HepG2 (cell line): ENCODE data around the gene PRKAB1. TPM values are rescaled to one million over a fixed set of nuclear protein-coding genes. Genes with fewer than 3 reads are reported as not detected.
A peak's percentile ranks its signal among the peaks of the same experiment; 100 is the strongest.

Source experiments
- ATAC-seq: fragments of 200-7000 bp; cut with Tn5 transposase; 3 replicates; pipeline ENCODE4 v1.9.1; 2020; ENCODE audit warnings: mild to moderate bottlenecking, moderate library complexity
- BruUV-seq: library from RNA; stranded (reverse); fragments of 400-500 nt; replicated peaks from 2 replicates; lab custom pipeline; 2021; lab: Mats Ljungman, UMichigan
- CTCF ChIA-PET: fragments of 300-600 bp; formaldehyde crosslinking; extraction: SDS; loops from one replicate; lab custom pipeline; 2021; ENCODE audit warnings: low total read pairs, inconsistent platforms, low intra/inter-chr PET ratio; lab: Yijun Ruan, JAX
- POLR2A ChIA-PET: fragments of 350-600 bp; sonication (Branson Sonifier 250); formaldehyde crosslinking; loops from one replicate; lab custom pipeline; 2020; ENCODE audit warnings: antibody characterized with exemption, inconsistent platforms; lab: Yijun Ruan, JAX
- DNase-seq: peaks from one replicate; pipeline ENCODE4 v3.0.0-alpha.2; 2015; ENCODE audit warnings: low spot score
- FAIRE-seq: peaks from 3 replicates; lab custom pipeline; 2011; peaks lifted over from hg19 to GRCh38; lab: Jason Lieb, UNC
- H2AFZ ChIP-seq: one replicate; pipeline ENCODE4 v1.6.1; 2011; ENCODE audit warnings: low read length, inconsistent platforms
- H3K27ac ChIP-seq: fragments of 300-600 bp; 3 replicates; pipeline ENCODE4 v1.8.0; 2011; ENCODE audit warnings: mixed run types, mild to moderate bottlenecking, mixed read lengths, low read length, inconsistent platforms; ENCODE audit not compliant: insufficient read depth; ENCODE audit errors: extremely low read length
- H3K27me3 ChIP-seq, 2 experiments: fragments of 200-600 bp in 1 of 2; 2 replicates in 1 of 2; 3 replicates in 1 of 2; pipeline versions ENCODE4 v1.6.0 to v1.8.0; 2011; ENCODE audit warnings: low read length in 2 of 2, mild to moderate bottlenecking in 2 of 2, moderate library complexity in 2 of 2, inconsistent platforms in 1 of 2; ENCODE audit not compliant: insufficient read depth in 2 of 2, control insufficient read depth in 1 of 2
- H3K36me3 ChIP-seq, 2 experiments: fragments of 200-600 bp in 1 of 2; replicated peaks in 1 of 2; 2 replicates in 1 of 2; 3 replicates in 1 of 2; pipeline versions ENCODE4 v1.5.1 to v1.8.0; 2011; ENCODE audit warnings: low read length in 2 of 2, inconsistent platforms in 1 of 2; ENCODE audit not compliant: insufficient read depth in 2 of 2, control insufficient read depth in 1 of 2
- H3K4me1 ChIP-seq: 2 replicates; pipeline ENCODE4 v1.5.1; 2012; ENCODE audit warnings: low read length, inconsistent platforms; ENCODE audit not compliant: insufficient read depth
- H3K4me2 ChIP-seq: 2 replicates; pipeline ENCODE4 v1.6.0; 2011; ENCODE audit warnings: low read depth, low read length, inconsistent platforms
- H3K4me3 ChIP-seq, 3 experiments: fragments of 200-600 bp in 1 of 3; sonication (generic), shearing (Covaris generic) in 1 of 3; replicated peaks in 1 of 3; 2 replicates each; pipeline ENCODE4 v1.5.1; 2011 to 2016; ENCODE audit warnings: low read length in 3 of 3, inconsistent platforms in 2 of 3, low read depth in 2 of 3, mild to moderate bottlenecking in 2 of 3, control low read depth in 1 of 3, mixed read lengths in 1 of 3; ENCODE audit not compliant: insufficient read depth in 1 of 3
- H3K79me2 ChIP-seq: one replicate; pipeline ENCODE4 v1.6.1; 2011; ENCODE audit warnings: low read length, inconsistent platforms; ENCODE audit not compliant: insufficient read depth
- H3K9ac ChIP-seq: 2 replicates; pipeline ENCODE4 v1.6.0; 2011; ENCODE audit warnings: mild to moderate bottlenecking, low read depth, low read length, inconsistent platforms; ENCODE audit not compliant: insufficient read depth
- H3K9me3 ChIP-seq: 2 replicates; pipeline ENCODE4 v1.5.1; 2012; ENCODE audit warnings: mild to moderate bottlenecking, low read length
- H4K20me1 ChIP-seq: 2 replicates; pipeline ENCODE4 v1.6.0; 2011; ENCODE audit warnings: inconsistent platforms, mild to moderate bottlenecking, low read length, moderate library complexity; ENCODE audit not compliant: insufficient read depth
- CHD4 ChIP-seq: fragments of 200-600 bp; sonication (generic); IDR thresholded peaks from 2 replicates; pipeline ENCODE4 v1.7.0; 2017; ENCODE audit warnings: mild to moderate bottlenecking, low read length, borderline replicate concordance
- CREM ChIP-seq, 2 experiments: sonication (generic) in 1 of 2; formaldehyde crosslinking in 1 of 2; IDR thresholded peaks; 2 replicates each; pipeline versions ENCODE4 v1.4.0 to v1.6.1; 2016 to 2020; ENCODE audit warnings: antibody characterized with exemption in 1 of 2, mild to moderate bottlenecking in 1 of 2, missing genetic modification reagents in 1 of 2
- EP300 ChIP-seq, 3 experiments: sonication (generic) in 1 of 3; formaldehyde crosslinking in 1 of 3; IDR thresholded peaks; 2 replicates each; pipeline versions ENCODE4 v1.5.1 to v1.6.1; 2011 to 2020; ENCODE audit warnings: low read depth in 2 of 3, low read length in 2 of 3, borderline replicate concordance in 1 of 3, improper control_type of control experiment in 1 of 3, mild to moderate bottlenecking in 1 of 3, missing genetic modification reagents in 1 of 3, moderate library complexity in 1 of 3
- HHEX ChIP-seq: IDR thresholded peaks from 2 replicates; pipeline ENCODE4 v1.6.1; 2016; ENCODE audit warnings: control low read depth
- HOXA5 ChIP-seq: sonication (generic); formaldehyde crosslinking; IDR thresholded peaks from 2 replicates; pipeline ENCODE4 v1.4.0; 2020; ENCODE audit warnings: missing genetic modification reagents
- NR1H2 ChIP-seq: sonication (generic); formaldehyde crosslinking; IDR thresholded peaks from 2 replicates; pipeline ENCODE4 v1.8.1; 2022; ENCODE audit warnings: low read depth, missing genetic modification reagents, borderline replicate concordance
- POLR2AphosphoS5 ChIP-seq: IDR thresholded peaks from 2 replicates; pipeline ENCODE4 v1.6.1; 2012; ENCODE audit warnings: low read depth, low read length
- RBM22 ChIP-seq: fragments of 200-400 bp; formaldehyde crosslinking; optimal IDR thresholded peaks from 2 replicates; pipeline ENCODE3; 2017; ENCODE audit warnings: mild to moderate bottlenecking, low read length, moderate library complexity
- SAFB2 ChIP-seq: sonication (generic); formaldehyde crosslinking; IDR thresholded peaks from 2 replicates; pipeline ENCODE4 v1.5.1; 2020; ENCODE audit warnings: missing genetic modification reagents, low read depth, mild to moderate bottlenecking, borderline replicate concordance
- STAG1 ChIP-seq: sonication (generic); formaldehyde crosslinking; IDR thresholded peaks from 2 replicates; pipeline ENCODE4 v1.4.0; 2020; ENCODE audit warnings: missing genetic modification reagents
- ZBTB38 ChIP-seq: sonication (generic); formaldehyde crosslinking; IDR thresholded peaks from 2 replicates; pipeline ENCODE4 v1.5.1; 2020; ENCODE audit warnings: mild to moderate bottlenecking, missing genetic modification reagents
- ZNF17 ChIP-seq: sonication (generic); formaldehyde crosslinking; IDR thresholded peaks from 2 replicates; pipeline ENCODE4 v1.5.0; 2020; ENCODE audit warnings: mild to moderate bottlenecking, missing genetic modification reagents
- ZSCAN20 ChIP-seq: sonication (generic); formaldehyde crosslinking; IDR thresholded peaks from 2 replicates; pipeline ENCODE4 v1.4.0; 2020; ENCODE audit warnings: missing genetic modification reagents, mild to moderate bottlenecking, borderline replicate concordance
- WGBS: methylation state at CpG from one replicate; pipeline ENCODE4 v1.1.6; 2017; ENCODE audit warnings: low lambda C conversion rate; 5-methylcytosine and 5-hydroxymethylcytosine counted together
- in situ Hi-C: cut with HindIII; loops from 2 replicates; pipeline ENCODE4 v1.10.0; 2017; ENCODE audit warnings: low pct_unique_long_range_greater_than_20kb; ENCODE audit not compliant: extremely low pct_ligation_motif_present
- intact Hi-C: fragments of 100-400 bp; cut with micrococcal nuclease; formaldehyde crosslinking; loops from one replicate; pipeline ENCODE4 v1.10.0; 2022; ENCODE audit not compliant: unreplicated experiment
- polyA plus RNA-seq, 8 experiments: library from polyadenylated mRNA; depleted of rRNA in 3 of 8; stranded (reverse) in 7 of 8; unstranded in 1 of 8; fragments of >200 nt; fragmentation: Illumina TruSeq in 4 of 8; extraction: Trizol in 4 of 8; gene quantifications; 2 replicates each; pipeline versions ENCODE4 v1.2.1 to v1.2.3, GENCODE V29; 2011 to 2016; ENCODE audit warnings: low read depth in 4 of 8, missing spikeins in 1 of 8, mixed read lengths in 1 of 8; ENCODE audit not compliant: insufficient read depth in 1 of 8
- total RNA-seq, 5 experiments: library from RNA; depleted of rRNA; stranded (reverse); fragments of >200 nt; fragmentation: Illumina TruSeq; extraction: Trizol; gene quantifications; 2 replicates each; pipeline ENCODE4 v1.2.3, GENCODE V29; 2016; ENCODE audit warnings: low read depth in 1 of 5
- TF ChIP-seq, protein P1 (sequence below): sonication (generic); formaldehyde crosslinking; conservative IDR thresholded peaks from 2 replicates; pipeline ENCODE4 v1.8.0; 2022; ENCODE audit warnings: missing genetic modification reagents

Gene PRKAB1
- total and polyA plus RNA-seq, 2 of the 13 experiments (the other 11 are each of a cell fraction or from before 2014, with no cell fraction given): 28.4 to 35.5 TPM

DNA sequence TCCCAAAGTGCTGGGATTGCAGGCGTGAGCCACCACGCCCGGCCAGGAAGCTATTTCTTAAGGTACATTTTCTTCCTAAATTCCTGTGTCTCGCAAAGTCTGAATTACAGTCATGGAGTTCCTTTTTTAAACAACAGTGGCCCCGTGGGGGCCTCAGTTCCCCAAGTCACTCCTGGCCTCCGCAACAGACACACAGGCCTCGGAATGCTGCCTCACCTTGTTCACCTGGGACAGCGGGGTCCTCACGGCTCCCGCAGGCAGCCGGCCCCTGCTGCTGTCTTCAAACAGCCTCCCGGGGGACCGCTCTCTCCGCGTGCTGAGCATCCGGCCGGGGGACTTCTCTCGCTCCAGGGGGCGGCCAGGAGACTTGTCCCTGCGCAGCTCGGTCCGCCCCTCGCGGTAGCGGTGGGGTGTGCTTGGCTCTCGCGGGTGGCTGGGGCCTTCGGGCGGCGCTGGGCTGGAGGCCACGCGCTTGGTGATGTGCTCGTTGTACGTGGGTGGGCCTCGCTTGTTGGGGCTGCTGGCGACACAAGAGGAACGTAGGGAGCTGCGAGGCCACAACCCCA, 22.1 kb downstream of the PRKAB1 start:
- BruUV-seq: no TSS peak

DNA sequence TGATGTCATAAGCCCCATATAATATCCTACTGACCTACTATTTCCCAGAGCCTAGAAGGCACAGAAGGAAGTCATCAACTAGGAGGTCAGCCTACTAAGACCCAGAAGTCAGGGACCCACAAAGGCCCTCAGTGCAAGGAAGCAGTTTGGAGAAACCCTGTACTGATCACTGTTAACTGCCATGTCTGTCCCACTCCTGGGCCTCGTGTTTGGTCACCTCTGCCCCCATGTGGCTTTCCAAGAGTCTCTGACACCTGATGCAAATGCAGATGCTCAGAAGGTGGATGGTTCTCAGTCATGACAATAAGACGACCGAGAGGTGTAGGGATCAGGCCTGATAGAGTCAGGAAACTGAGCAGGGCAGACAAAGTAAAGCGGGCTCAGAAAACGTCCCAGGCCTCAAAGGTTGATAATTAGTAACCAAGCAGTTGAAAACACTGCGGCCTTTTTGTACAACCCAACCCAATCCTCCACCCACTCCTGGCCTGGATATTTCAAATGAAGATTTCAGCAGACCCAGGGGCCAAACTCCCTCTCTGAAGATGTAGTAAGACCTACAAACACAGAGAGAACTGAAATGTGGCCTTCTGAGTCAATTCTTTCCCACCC, 23.4 kb downstream of the PRKAB1 start:
- no peaks in the 10 kb centered on the region for H3K79me2 ChIP-seq
- peak overlapping the region; percentile 48 for H2AFZ ChIP-seq
- peak overlapping the region; percentile 29; the same call in 1 of the 2 replicates for H3K9ac ChIP-seq
- H3K9me3 ChIP-seq: no peaks in the 10 kb centered on the region
- CTCF ChIA-PET: no interaction called here
- in situ Hi-C loops (no loop called here), intact Hi-C loops (loop anchor here (10.0 kb wide), 1 partner anchor 93 kb away; no protein-coding TSS in a partner anchor)
- no peaks in the 10 kb centered on the region for H3K27me3 ChIP-seq
- H4K20me1 ChIP-seq: no peaks in the 10 kb centered on the region
- peak overlapping the region; percentile 45 for H3K4me2 ChIP-seq
- ATAC-seq (peak; percentile 90), FAIRE-seq (peak; percentile 87), DNase-seq (peak; percentile 72)
- H3K27ac ChIP-seq: peak overlapping the region; percentile 72
- H3K4me3 ChIP-seq: no peak overlapping the region; a peak in 1 of 6 replicates
- H3K36me3 ChIP-seq: peaks cover 3 to 17% of the 10 kb centered on the region in 2 experiments; a peak in 4 of 5 replicates
- 31% methylated on average over 6 of the region's 6 CpGs for WGBS
- POLR2A ChIA-PET: no interaction called here
- peaks cover 50% of the 10 kb centered on the region for H3K4me1 ChIP-seq
- no TSS peak for BruUV-seq
- peak in 1 of 2 experiments; percentile 11; a peak in 1 of 4 replicates for TF ChIP-seq EP300 (IDR thresholded peaks at IDR 0.05; ENCODE audit: low read depth in 2 of 2, low read length in 2 of 2)
- TF ChIP-seq EP300 (CRISPR knock-in tag; IDR thresholded peaks at IDR 0.05; ENCODE audit: borderline replicate concordance): no peak
- peak; percentile 28; the same call in 1 of the 2 replicates for TF ChIP-seq STAG1
- TF ChIP-seq RBM22: no peak
- no peak for TF ChIP-seq ZSCAN20 (CRISPR knock-in tag)
- TF ChIP-seq POLR2AphosphoS5: 0 out of 2 replicates have a peak, but pooled peaks have one; percentile 21
- TF ChIP-seq, protein P1, sequence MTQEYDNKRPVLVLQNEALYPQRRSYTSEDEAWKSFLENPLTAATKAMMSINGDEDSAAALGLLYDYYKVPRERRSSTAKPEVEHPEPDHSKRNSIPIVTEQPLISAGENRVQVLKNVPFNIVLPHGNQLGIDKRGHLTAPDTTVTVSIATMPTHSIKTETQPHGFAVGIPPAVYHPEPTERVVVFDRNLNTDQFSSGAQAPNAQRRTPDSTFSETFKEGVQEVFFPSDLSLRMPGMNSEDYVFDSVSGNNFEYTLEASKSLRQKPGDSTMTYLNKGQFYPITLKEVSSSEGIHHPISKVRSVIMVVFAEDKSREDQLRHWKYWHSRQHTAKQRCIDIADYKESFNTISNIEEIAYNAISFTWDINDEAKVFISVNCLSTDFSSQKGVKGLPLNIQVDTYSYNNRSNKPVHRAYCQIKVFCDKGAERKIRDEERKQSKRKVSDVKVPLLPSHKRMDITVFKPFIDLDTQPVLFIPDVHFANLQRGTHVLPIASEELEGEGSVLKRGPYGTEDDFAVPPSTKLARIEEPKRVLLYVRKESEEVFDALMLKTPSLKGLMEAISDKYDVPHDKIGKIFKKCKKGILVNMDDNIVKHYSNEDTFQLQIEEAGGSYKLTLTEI (CRISPR knock-in tag): no peak

More for the DNA sequence above, 22.1 kb downstream of the PRKAB1 start:
- no peak overlapping the region for H3K9ac ChIP-seq
- ATAC-seq: no peak
- no peaks in the 10 kb centered on the region for H3K27me3 ChIP-seq
- POLR2A ChIA-PET: no interaction called here
- DNase-seq: no peak
- no peak overlapping the region for H3K4me3 ChIP-seq
- WGBS: 97% methylated on average over 26 of the region's 38 CpGs
- H2AFZ ChIP-seq: no peak overlapping the region
- TF ChIP-seq SAFB2 (CRISPR knock-in tag) (no peak), NR1H2 (no peak), ZNF17 (CRISPR knock-in tag) (no peak), HOXA5 (CRISPR knock-in tag) (no peak), HHEX (no peak), ZBTB38 (CRISPR knock-in tag) (no peak), CREM (IDR thresholded peaks at IDR 0.05) (no peak), CREM (CRISPR knock-in tag; IDR thresholded peaks at IDR 0.05) (no peak), POLR2AphosphoS5 (no peak), CHD4 (no peak)
- H3K36me3 ChIP-seq: peaks cover 3 to 17% of the 10 kb centered on the region in 2 experiments; a peak in 4 of 5 replicates
- CTCF ChIA-PET: no interaction called here
- intact Hi-C loops: loop anchor here (10.0 kb wide), 1 partner anchor 95 kb away; no protein-coding TSS in a partner anchor
- no peaks in the 10 kb centered on the region for H4K20me1 ChIP-seq
- in situ Hi-C loops: no loop called here
- no peak overlapping the region for H3K4me2 ChIP-seq
- H3K4me1 ChIP-seq: peaks cover 63% of the 10 kb centered on the region
- no peaks in the 10 kb centered on the region for H3K79me2 ChIP-seq
- FAIRE-seq: no peak
- H3K27ac ChIP-seq: no peak overlapping the region
- no peaks in the 10 kb centered on the region for H3K9me3 ChIP-seq
